C4-2B (cell line): ENCODE results near the gene GORASP2.

Experiments used
- ZFX ChIP-seq: fragments of 450-650 bp; IDR thresholded peaks from 2 replicates; pipeline ENCODE4 v1.6.1; 2017
- TF ChIP-seq, protein P1 (sequence below): fragments of 450-650 bp; conservative IDR thresholded peaks from 2 replicates; pipeline ENCODE4 v1.5.1; 2017; ENCODE audit warnings: mild to moderate bottlenecking

- TF ChIP-seq, protein P1, sequence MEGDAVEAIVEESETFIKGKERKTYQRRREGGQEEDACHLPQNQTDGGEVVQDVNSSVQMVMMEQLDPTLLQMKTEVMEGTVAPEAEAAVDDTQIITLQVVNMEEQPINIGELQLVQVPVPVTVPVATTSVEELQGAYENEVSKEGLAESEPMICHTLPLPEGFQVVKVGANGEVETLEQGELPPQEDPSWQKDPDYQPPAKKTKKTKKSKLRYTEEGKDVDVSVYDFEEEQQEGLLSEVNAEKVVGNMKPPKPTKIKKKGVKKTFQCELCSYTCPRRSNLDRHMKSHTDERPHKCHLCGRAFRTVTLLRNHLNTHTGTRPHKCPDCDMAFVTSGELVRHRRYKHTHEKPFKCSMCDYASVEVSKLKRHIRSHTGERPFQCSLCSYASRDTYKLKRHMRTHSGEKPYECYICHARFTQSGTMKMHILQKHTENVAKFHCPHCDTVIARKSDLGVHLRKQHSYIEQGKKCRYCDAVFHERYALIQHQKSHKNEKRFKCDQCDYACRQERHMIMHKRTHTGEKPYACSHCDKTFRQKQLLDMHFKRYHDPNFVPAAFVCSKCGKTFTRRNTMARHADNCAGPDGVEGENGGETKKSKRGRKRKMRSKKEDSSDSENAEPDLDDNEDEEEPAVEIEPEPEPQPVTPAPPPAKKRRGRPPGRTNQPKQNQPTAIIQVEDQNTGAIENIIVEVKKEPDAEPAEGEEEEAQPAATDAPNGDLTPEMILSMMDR: no peak
- no peak for TF ChIP-seq ZFX
Observed at GRCh38 chr2:170996316-170996715, 67.3 kb downstream of the GORASP2 start.
